ENCODE measurements around the gene APCDD1L.

APCDD1L gene

GRCh38 chr20:58472273-58473018, 42.8 kb downstream of the APCDD1L start:
- Histone ChIP-seq H3K27ac (no peak overlapping the region), H3K79me2 (no peaks in the 10 kb centered on the region), H3K36me3 (ENCODE audit: control insufficient read depth, insufficient read depth, low read length) (no peaks in the 10 kb centered on the region), H2AFZ (no peak overlapping the region), H3K9me3 (ENCODE audit: control insufficient read depth, low read length) (no peaks in the 10 kb centered on the region), H3K4me1 (no peaks in the 10 kb centered on the region), H3K4me2 (ENCODE audit: low read length) (no peak overlapping the region), H3K27me3 (ENCODE audit: control insufficient read depth, insufficient read depth, low read length) (no peaks in the 10 kb centered on the region), H3K4me3 (ENCODE audit: low read depth, low read length) (no peak overlapping the region), H3K9ac (no peak overlapping the region)
- TF ChIP-seq, protein P1, sequence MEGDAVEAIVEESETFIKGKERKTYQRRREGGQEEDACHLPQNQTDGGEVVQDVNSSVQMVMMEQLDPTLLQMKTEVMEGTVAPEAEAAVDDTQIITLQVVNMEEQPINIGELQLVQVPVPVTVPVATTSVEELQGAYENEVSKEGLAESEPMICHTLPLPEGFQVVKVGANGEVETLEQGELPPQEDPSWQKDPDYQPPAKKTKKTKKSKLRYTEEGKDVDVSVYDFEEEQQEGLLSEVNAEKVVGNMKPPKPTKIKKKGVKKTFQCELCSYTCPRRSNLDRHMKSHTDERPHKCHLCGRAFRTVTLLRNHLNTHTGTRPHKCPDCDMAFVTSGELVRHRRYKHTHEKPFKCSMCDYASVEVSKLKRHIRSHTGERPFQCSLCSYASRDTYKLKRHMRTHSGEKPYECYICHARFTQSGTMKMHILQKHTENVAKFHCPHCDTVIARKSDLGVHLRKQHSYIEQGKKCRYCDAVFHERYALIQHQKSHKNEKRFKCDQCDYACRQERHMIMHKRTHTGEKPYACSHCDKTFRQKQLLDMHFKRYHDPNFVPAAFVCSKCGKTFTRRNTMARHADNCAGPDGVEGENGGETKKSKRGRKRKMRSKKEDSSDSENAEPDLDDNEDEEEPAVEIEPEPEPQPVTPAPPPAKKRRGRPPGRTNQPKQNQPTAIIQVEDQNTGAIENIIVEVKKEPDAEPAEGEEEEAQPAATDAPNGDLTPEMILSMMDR (IDR thresholded peaks at IDR 0.05) = no peak

DNA sequence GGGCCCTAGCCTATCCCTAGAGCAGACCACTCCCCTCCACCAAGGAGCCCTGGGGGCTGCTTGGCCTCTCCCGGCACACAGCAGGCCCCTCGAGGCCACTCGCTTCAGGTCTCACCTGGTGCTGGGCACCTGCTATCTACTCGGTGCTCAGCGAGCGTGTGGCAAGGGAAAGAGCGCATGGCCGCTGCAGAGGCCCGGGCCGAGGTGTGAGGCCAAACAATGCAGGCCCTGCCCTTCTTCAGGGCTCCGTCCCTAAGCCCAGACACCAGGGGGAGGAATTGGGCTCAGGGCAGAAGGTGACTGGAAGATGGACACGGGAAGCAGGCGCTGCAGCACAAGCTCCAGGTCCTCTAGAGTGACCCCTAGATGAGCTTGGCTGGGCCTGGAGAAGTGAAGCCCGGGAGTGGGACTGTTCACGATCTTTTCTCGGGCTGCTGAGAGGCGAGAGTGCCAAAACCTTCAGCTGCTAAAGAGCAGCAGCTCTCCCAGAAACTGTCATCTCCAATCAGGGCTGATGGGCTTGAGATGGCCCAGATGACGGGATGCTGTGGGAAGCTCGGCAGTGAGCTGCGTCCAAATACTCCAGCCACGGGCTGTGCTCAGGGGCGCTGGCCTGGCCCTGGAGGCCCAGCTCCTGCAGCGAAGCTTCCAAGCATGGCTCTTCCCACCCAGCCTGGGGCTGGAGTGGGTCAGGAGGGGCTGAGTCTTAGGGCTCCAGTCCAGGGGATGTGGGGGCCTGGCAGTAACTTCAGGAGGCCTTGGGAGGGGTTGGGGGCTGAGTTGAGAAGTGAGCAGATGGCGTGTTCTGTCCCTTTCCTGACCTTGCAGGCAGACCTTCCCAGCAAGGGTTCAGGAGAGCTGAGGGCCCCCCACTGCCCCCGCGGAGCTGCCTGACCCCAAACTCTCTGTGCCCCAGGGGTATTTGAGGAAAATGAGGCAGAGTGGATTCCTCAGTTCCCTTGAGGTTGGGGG, 43.7 kb downstream of the APCDD1L start:
- no peaks in the 10 kb centered on the region for H3K36me3 ChIP-seq (ENCODE audit: control insufficient read depth, insufficient read depth, low read length)
- H3K9me3 ChIP-seq (ENCODE audit: control insufficient read depth, low read length) = no peaks in the 10 kb centered on the region
- H3K27ac ChIP-seq = no peak overlapping the region
- H3K79me2 ChIP-seq = no peaks in the 10 kb centered on the region
- H3K4me1 ChIP-seq = no peaks in the 10 kb centered on the region
- H3K9ac ChIP-seq = no peak overlapping the region
- no peak overlapping the region for H3K4me3 ChIP-seq (ENCODE audit: low read depth, low read length)
- TF ChIP-seq, protein P1 (IDR thresholded peaks at IDR 0.05) = no peak
- no peak overlapping the region for H2AFZ ChIP-seq
- H3K27me3 ChIP-seq (ENCODE audit: control insufficient read depth, insufficient read depth, low read length) = no peaks in the 10 kb centered on the region
- H3K4me2 ChIP-seq (ENCODE audit: low read length) = no peak overlapping the region

DNA sequence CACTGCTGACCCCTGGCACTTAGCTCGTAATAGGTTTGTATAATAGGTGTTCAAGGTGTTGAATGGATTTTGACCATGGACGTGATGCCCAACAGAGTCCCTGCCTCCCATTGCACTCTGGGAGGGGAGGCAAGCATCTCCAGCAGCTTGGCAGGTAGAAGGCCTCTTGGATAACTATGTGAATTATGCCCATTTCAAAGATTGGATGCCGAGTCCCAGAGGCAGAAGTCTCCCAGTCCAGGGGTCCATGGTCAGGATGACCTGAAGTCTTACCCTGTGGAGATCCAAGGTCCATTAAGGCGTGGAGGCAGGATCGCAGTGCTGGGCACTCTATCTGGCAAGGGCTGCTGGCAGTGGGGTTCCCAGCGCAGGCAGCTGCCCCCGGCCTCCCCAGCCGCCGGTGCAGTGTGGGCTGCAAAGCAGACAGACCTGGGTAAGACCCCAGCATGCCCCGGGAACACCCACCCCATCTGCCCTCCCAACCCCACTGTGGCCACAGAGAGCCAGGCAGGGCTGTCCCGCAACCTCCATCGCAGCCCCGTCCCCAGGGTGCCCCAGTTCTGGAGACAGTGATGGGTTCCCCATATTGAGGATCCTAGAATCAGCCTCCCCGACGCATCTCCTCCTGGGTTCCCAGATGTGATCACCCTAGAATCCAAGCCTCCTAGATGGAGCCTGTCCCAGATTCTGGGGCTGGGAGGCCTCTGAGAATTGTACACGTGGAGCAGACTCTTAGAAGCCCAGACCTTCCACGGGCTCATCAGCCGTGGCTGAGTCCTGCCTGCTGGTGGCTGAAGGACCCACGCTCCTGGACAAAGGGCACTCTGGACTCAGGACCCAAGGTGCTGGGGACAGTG, 44.6 kb downstream of the APCDD1L start:
- no peak overlapping the region for H3K4me2 ChIP-seq (ENCODE audit: low read length)
- no peak overlapping the region for H3K4me3 ChIP-seq (ENCODE audit: low read depth, low read length)
- H3K27ac ChIP-seq = no peak overlapping the region
- no peaks in the 10 kb centered on the region for H3K27me3 ChIP-seq (ENCODE audit: control insufficient read depth, insufficient read depth, low read length)
- no peak overlapping the region for H3K9ac ChIP-seq
- H2AFZ ChIP-seq = no peak overlapping the region
- no peaks in the 10 kb centered on the region for H3K79me2 ChIP-seq
- H3K36me3 ChIP-seq (ENCODE audit: control insufficient read depth, insufficient read depth, low read length) = no peaks in the 10 kb centered on the region
- TF ChIP-seq, protein P1 (IDR thresholded peaks at IDR 0.05) = no peak
- no peaks in the 10 kb centered on the region for H3K4me1 ChIP-seq
- H3K9me3 ChIP-seq (ENCODE audit: control insufficient read depth, low read length) = no peaks in the 10 kb centered on the region

- no peaks in the 10 kb centered on the region for H3K79me2 ChIP-seq
- H3K36me3 ChIP-seq (ENCODE audit: control insufficient read depth, insufficient read depth, low read length) = no peaks in the 10 kb centered on the region
- no peak overlapping the region for H3K27ac ChIP-seq
- no peaks in the 10 kb centered on the region for H3K4me1 ChIP-seq
- H3K4me2 ChIP-seq (ENCODE audit: low read length) = no peak overlapping the region
- H3K4me3 ChIP-seq (ENCODE audit: low read depth, low read length) = no peak overlapping the region
- H3K9ac ChIP-seq = no peak overlapping the region
- H3K9me3 ChIP-seq (ENCODE audit: control insufficient read depth, low read length) = no peaks in the 10 kb centered on the region
- TF ChIP-seq, protein P1 (IDR thresholded peaks at IDR 0.05) = no peak
- no peak overlapping the region for H2AFZ ChIP-seq
- H3K27me3 ChIP-seq (ENCODE audit: control insufficient read depth, insufficient read depth, low read length) = no peaks in the 10 kb centered on the region
Measured at GRCh38 chr20:58469616-58470015, 45.6 kb downstream of the APCDD1L start.
